ENCODE data around the gene LRP5. TPM values are rescaled to one million over a fixed set of nuclear protein-coding genes. Genes with fewer than 3 reads are reported as not detected.

The LRP5 gene
- total RNA-seq, 4 donors from 2014 or later = 45.8 to 75.5 (median 54.3) TPM

DNA sequence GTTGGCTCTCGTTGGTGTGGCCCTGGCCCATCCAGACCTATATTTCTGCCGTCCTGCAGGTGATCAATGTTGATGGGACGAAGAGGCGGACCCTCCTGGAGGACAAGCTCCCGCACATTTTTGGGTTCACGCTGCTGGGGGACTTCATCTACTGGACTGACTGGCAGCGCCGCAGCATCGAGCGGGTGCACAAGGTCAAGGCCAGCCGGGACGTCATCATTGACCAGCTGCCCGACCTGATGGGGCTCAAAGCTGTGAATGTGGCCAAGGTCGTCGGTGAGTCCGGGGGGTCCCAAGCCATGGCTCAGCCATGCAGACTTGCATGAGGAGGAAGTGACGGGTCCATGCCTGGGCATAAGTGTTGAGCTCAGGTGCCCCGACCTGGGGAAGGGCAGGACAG is 91.0 kb downstream of the LRP5 start:
- no peaks in the 10 kb centered on the region for H3K9me3 ChIP-seq

DNA sequence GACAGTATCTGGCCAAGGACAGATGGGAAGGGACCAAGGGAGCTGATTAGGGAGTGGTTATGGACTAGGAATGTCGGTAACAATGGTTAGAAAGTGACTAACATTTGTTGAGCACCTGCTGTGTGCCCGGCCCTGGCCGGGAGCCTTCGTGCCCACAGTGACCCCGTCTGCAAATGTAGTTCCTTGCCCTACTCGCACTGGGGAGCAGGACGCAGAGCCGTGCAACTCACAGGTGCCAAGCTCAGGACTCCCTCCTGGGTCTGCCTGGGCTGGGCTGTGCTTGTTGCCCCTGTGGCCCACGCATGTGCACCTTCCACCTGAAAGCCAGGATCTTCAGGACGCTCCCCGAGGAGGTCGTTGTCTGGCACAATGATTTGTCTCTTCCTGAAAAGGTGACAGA is 91.4 kb downstream of the LRP5 start:
- intact Hi-C loops (cut with DNase I) = loop anchor here (5.0 kb wide), 1 partner anchor 33 kb away; no protein-coding TSS in a partner anchor
- Histone ChIP-seq H3K36me3 (peaks cover 6 to 23% of the 10 kb centered on the region in 2 donors), H3K27me3 (no peaks in the 10 kb centered on the region), H3K4me1 (peaks cover 19 to 26% of the 10 kb centered on the region in 2 donors), H3K4me3 (replicated peaks in 1 of 3) (no peak overlapping the region), H3K9me3 (no peaks in the 10 kb centered on the region), H3K27ac (no peak overlapping the region)
- WGBS, 2 donors = 96 to 99% methylated on average over 6 to 12 of the region's 12 CpGs
- no peak for TF ChIP-seq POLR2A (IDR thresholded peaks at IDR 0.05)
- TF ChIP-seq, protein P1, sequence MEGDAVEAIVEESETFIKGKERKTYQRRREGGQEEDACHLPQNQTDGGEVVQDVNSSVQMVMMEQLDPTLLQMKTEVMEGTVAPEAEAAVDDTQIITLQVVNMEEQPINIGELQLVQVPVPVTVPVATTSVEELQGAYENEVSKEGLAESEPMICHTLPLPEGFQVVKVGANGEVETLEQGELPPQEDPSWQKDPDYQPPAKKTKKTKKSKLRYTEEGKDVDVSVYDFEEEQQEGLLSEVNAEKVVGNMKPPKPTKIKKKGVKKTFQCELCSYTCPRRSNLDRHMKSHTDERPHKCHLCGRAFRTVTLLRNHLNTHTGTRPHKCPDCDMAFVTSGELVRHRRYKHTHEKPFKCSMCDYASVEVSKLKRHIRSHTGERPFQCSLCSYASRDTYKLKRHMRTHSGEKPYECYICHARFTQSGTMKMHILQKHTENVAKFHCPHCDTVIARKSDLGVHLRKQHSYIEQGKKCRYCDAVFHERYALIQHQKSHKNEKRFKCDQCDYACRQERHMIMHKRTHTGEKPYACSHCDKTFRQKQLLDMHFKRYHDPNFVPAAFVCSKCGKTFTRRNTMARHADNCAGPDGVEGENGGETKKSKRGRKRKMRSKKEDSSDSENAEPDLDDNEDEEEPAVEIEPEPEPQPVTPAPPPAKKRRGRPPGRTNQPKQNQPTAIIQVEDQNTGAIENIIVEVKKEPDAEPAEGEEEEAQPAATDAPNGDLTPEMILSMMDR (IDR thresholded peaks at IDR 0.05) = no peak
- DNase-seq = no peak

More for the DNA sequence above, 91.0 kb downstream of the LRP5 start:
- intact Hi-C loops (cut with DNase I) = loop anchor here (5.0 kb wide), 1 partner anchor 34 kb away; no protein-coding TSS in a partner anchor
- H3K4me1 ChIP-seq = peaks cover 21 to 28% of the 10 kb centered on the region in 2 donors
- H3K4me3 ChIP-seq (replicated peaks in 1 of 3) = no peak overlapping the region
- peaks cover 6 to 23% of the 10 kb centered on the region in 2 donors for H3K36me3 ChIP-seq
- TF ChIP-seq, protein P1 (IDR thresholded peaks at IDR 0.05) = no peak
- H3K27ac ChIP-seq = no peak overlapping the region
- WGBS, 2 donors = 98% methylated on average over 6 to 9 of the region's 18 CpGs
- no peak for DNase-seq
- no peaks in the 10 kb centered on the region for H3K27me3 ChIP-seq

DNA sequence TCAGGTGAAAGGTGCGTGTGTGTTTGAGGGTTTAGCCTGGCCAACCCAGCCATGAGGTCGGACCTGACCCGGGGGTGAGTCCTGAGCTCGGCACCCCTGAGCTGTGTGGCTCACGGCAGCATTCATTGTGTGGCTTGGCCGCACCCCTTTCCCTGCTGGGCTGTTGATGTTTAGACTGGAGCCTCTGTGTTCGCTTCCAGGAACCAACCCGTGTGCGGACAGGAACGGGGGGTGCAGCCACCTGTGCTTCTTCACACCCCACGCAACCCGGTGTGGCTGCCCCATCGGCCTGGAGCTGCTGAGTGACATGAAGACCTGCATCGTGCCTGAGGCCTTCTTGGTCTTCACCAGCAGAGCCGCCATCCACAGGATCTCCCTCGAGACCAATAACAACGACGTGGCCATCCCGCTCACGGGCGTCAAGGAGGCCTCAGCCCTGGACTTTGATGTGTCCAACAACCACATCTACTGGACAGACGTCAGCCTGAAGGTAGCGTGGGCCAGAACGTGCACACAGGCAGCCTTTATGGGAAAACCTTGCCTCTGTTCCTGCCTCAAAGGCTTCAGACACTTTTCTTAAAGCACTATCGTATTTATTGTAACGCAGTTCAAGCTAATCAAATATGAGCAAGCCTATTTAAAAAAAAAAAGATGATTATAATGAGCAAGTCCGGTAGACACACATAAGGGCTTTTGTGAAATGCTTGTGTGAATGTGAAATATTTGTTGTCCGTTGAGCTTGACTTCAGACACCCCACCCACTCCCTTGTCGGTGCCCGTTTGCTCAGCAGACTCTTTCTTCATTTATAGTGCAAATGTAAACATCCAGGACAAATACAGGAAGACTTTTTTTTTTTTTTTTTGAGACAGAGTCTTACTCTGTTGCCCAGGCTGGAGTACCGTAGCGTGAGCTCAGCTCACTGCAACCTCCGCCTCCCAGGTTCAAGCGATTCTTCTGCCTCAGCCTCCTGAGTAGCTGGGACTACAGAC is 94.2 kb downstream of the LRP5 start:
- 91% methylated on average over 21 to 33 of the region's 34 CpGs for WGBS, 2 donors
- Histone ChIP-seq H3K9me3 (no peaks in the 10 kb centered on the region), H3K27me3 (no peaks in the 10 kb centered on the region), H3K27ac (peak overlapping the region in 1 of 3 donors; percentile 23), H3K36me3 (peaks cover 25 to 38% of the 10 kb centered on the region in 2 donors), H3K4me3 (replicated peaks in 1 of 3) (no peak overlapping the region), H3K4me1 (peaks cover 0 to 3% of the 10 kb centered on the region in 2 donors)
- TF ChIP-seq POLR2A (IDR thresholded peaks at IDR 0.05) = no peak
- TF ChIP-seq, protein P1 (IDR thresholded peaks at IDR 0.05) = no peak
- no peak for DNase-seq
- intact Hi-C loops (cut with DNase I) = no loop called here

DNA sequence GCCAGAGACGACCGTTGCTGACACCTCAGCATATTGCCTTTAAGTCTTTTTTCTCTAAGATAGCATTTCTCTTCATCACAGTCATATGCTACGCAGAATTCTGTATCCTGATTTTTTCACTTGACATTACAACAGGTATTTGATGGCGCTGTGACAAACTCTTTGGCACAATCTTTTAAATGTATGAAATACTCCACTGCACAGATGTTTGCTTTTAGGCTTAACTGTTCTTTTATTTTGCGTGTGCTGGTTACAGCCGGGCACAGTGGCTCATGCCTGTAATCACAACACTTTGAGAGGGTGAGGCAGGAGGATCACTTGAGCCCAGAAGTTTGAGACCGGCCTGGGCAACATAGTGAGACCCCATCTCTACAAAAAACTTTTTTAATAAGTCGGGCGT is 96.1 kb downstream of the LRP5 start:
- Histone ChIP-seq H3K4me3 (replicated peaks in 1 of 3) (no peak overlapping the region), H3K27ac (no peak overlapping the region), H3K36me3 (peaks cover 43 to 50% of the 10 kb centered on the region in 2 donors), H3K27me3 (no peaks in the 10 kb centered on the region), H3K4me1 (peaks cover 0 to 3% of the 10 kb centered on the region in 2 donors), H3K9me3 (no peaks in the 10 kb centered on the region)
- intact Hi-C loops (cut with DNase I) = no loop called here
- WGBS, 2 donors = 87 to 91% methylated on average over 9 of the region's 9 CpGs
- DNase-seq = no peak
- TF ChIP-seq POLR2A (IDR thresholded peaks at IDR 0.05) = no peak
- TF ChIP-seq, protein P1 (IDR thresholded peaks at IDR 0.05) = no peak

All from thyroid gland (tissue), 4 donors.